ENCODE measurements around the gene TMEM86A.

TMEM86A gene

DNA sequence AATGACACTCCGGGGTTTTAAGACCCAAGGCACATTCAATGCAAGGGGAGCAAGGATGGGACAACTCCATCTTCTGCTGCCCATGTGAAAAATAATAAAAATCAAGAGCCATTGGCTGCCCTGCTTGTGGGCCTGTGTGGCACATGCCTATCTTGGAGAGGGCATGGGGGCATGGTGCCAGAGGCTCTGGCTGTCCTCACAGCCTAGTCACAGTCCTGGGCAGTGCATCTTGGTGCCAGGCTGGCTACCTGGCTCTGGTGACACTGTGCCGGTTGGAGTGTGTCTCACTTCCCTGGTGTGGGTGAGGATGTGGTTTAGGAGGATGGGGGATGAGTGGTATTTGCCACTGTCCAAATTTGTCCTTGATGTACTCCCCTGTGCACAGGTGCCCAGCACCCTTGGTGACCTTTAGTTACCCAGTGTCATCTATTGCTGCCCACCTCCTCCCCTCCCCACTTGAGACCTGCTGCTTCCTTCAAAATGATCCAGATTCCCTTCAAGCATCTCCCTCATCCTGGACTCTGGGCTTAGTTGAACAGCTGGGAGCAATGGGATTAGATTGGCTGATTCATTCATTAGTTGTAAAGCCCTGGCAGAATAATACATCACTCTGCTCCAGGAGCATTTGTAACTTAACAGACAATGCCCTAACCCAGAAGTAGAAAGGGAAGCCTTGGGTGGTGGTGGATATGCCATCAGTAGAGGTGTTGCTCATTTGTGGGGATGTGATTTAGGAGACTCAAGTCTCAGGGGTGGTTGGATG lies 4.6 kb downstream of the TMEM86A start:
- no peak for TF ChIP-seq CTCF (IDR thresholded peaks at IDR 0.05; ENCODE audit: low read depth, low read length, missing control alignments)
- Histone ChIP-seq H3K36me3 (replicated peaks) (no peaks in the 10 kb centered on the region), H3K27me3 (replicated peaks) (peaks cover 2% of the 10 kb centered on the region), H3K4me3 (ENCODE audit: low read depth, low read length) (no peak overlapping the region), H3K27ac (no peak overlapping the region)
- in situ Hi-C loops (cut with HindIII; ENCODE audit: low pct_ligation_motif_present, low sequenced_read_pairs) = no loop called here
- no peak for DNase-seq

DNA sequence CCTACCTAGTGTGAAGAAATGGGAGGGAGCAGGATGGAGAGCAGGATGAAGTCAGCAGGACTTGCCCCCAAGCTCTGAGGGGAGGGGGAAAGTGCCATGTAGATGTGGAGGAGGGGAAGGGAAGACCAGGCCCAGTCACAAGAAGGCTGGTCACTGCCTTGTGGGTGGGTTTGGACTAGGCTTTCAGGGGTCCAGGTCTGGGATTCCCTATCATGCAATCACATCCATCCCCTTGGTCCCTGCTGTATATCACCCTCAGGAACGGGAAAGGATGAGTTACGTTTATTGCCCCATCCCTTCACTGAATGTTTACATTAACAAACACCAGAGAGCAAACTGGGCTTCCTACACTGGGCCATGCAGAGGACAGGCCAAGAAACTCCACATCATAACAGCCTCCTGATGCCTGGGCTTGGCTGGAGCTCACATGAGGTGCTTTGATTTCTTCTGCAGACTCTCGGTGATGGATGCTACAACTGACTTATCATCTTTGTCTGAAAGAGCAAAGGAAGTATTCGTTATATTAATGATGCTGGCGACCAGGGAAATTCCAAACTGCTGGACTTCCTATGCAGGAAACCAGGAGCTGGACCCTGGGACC lies 5.6 kb downstream of the TMEM86A start:
- no peak for TF ChIP-seq CTCF (IDR thresholded peaks at IDR 0.05; ENCODE audit: low read depth, low read length, missing control alignments)
- in situ Hi-C loops (cut with HindIII; ENCODE audit: low pct_ligation_motif_present, low sequenced_read_pairs) = no loop called here
- Histone ChIP-seq H3K27ac (no peak overlapping the region), H3K27me3 (replicated peaks) (peaks cover 2% of the 10 kb centered on the region), H3K36me3 (replicated peaks) (no peaks in the 10 kb centered on the region), H3K4me3 (ENCODE audit: low read depth, low read length) (no peak overlapping the region)
- DNase-seq = no peak

- in situ Hi-C loops (cut with HindIII; ENCODE audit: low pct_ligation_motif_present, low sequenced_read_pairs) = no loop called here
- Histone ChIP-seq H3K4me3 (ENCODE audit: low read depth, low read length) (no peak overlapping the region), H3K27ac (no peak overlapping the region), H3K27me3 (replicated peaks) (peaks cover 2% of the 10 kb centered on the region), H3K36me3 (replicated peaks) (no peaks in the 10 kb centered on the region)
- no peak for TF ChIP-seq CTCF (IDR thresholded peaks at IDR 0.05; ENCODE audit: low read depth, low read length, missing control alignments)
- no peak for DNase-seq
Measured at GRCh38 chr11:18704698-18705097, 6.1 kb downstream of the TMEM86A start.

- H3K27ac ChIP-seq = no peak overlapping the region
Measured at GRCh38 chr11:18705651-18706281, 7.2 kb downstream of the TMEM86A start.

More at GRCh38 chr11:18705651-18706281, 7.2 kb downstream of the TMEM86A start:
- Histone ChIP-seq H3K36me3 (replicated peaks) (no peaks in the 10 kb centered on the region), H3K4me3 (ENCODE audit: low read depth, low read length) (peak overlapping the region; percentile 56), H3K27me3 (replicated peaks) (peaks cover 2% of the 10 kb centered on the region)
- TF ChIP-seq CTCF (IDR thresholded peaks at IDR 0.05; ENCODE audit: low read depth, low read length, missing control alignments) = no peak
- DNase-seq = no peak
- in situ Hi-C loops (cut with HindIII; ENCODE audit: low pct_ligation_motif_present, low sequenced_read_pairs) = no loop called here
